Gastrocnemius medialis (tissue), 4 donors: ENCODE results near the gene ARHGAP26.

ENCODE experiments used
- POLR2A ChIP-seq, 2 donors: fragments of 450-650 bp; IDR thresholded peaks; one replicate each; pipeline ENCODE4 v1.6.1; 2017; ENCODE audit warnings: antibody characterized with exemption in 2 of 2, mild to moderate bottlenecking in 2 of 2, moderate library complexity in 2 of 2
- TF ChIP-seq, protein P1 (sequence below), 5 experiments: fragments of 450-650 bp in 3 of 5; fragments of 200-600 bp in 2 of 5; sonication (generic) in 2 of 5; IDR thresholded peaks in 4 of 5; conservative IDR thresholded peaks in 1 of 5; 1 replicate in 4 of 5; 2 replicates in 1 of 5; pipeline ENCODE4 v1.5.1; 2016 to 2019; ENCODE audit warnings: antibody characterized with exemption in 5 of 5, mild to moderate bottlenecking in 3 of 5, moderate library complexity in 3 of 5

DNA sequence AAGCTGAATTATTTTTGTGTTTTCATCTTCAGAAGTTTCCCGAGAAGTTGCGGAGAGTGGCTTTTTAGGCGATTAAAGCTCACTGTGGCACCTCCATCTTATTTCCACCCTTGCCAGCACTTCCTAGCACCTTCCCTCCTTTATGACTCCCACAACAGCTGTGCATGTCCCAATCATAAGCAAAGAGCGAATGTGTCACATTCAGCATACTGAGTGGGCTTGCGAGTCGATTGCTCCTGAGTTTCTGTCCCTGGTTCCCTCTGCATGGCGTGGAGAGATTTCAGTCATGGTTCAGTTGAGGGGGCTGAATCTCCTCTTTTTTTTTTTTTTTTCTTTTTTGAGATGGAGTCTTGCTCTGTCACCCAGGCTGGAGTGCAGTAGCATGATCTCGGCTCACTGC, 144.9 kb downstream of the ARHGAP26 start:
- TF ChIP-seq POLR2A (IDR thresholded peaks at IDR 0.05): no peak
- TF ChIP-seq, protein P1, sequence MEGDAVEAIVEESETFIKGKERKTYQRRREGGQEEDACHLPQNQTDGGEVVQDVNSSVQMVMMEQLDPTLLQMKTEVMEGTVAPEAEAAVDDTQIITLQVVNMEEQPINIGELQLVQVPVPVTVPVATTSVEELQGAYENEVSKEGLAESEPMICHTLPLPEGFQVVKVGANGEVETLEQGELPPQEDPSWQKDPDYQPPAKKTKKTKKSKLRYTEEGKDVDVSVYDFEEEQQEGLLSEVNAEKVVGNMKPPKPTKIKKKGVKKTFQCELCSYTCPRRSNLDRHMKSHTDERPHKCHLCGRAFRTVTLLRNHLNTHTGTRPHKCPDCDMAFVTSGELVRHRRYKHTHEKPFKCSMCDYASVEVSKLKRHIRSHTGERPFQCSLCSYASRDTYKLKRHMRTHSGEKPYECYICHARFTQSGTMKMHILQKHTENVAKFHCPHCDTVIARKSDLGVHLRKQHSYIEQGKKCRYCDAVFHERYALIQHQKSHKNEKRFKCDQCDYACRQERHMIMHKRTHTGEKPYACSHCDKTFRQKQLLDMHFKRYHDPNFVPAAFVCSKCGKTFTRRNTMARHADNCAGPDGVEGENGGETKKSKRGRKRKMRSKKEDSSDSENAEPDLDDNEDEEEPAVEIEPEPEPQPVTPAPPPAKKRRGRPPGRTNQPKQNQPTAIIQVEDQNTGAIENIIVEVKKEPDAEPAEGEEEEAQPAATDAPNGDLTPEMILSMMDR (IDR thresholded peaks at IDR 0.05 in 4 of 5, conservative IDR thresholded peaks at IDR 0.05 in 1 of 5): no peak
